Measurements from ENCODE around the gene RAPGEF2.

- TF ChIP-seq SUZ12 (IDR thresholded peaks at IDR 0.05; ENCODE audit: extremely low read depth, insufficient read depth, insufficient read length) (no peak), YY1 (IDR thresholded peaks at IDR 0.05; ENCODE audit: insufficient read depth, insufficient read length) (no peak), ZNF274 (IDR thresholded peaks at IDR 0.05; ENCODE audit: low read depth, low read length) (no peak)
These were observed 16.3 kb upstream of the RAPGEF2 start for GRCh38 chr4:159086606-159087005.
